Activated CD4-positive, alpha-beta T cell treated with anti-CD3 and anti-CD28 coated beads, Interleukin-2, amount 10 ng/mL, durations not matched to agents 7 days and 5 days (primary cell): ENCODE data around the gene TMEM119. TPM values are rescaled to one million over a fixed set of nuclear protein-coding genes. Genes with fewer than 3 reads are reported as not detected.

Experiments used
- CTCF ChIA-PET: fragments of 350-600 bp; sonication (Branson Sonifier 250); formaldehyde crosslinking; loops from one replicate; lab custom pipeline; 2021; ENCODE audit warnings: antibody characterized with exemption; lab: Charles Lee
- POLR2A ChIA-PET: fragments of 350-600 bp; sonication (Branson Sonifier 250); formaldehyde crosslinking; loops from one replicate; lab custom pipeline; 2021; ENCODE audit warnings: antibody characterized with exemption; lab: Charles Lee
- DNase-seq: peaks from one replicate; pipeline ENCODE4 v3.0.0-alpha.2; 2020
- H3K27ac Mint-ChIP-seq: one replicate; pipeline ENCODE4 v1.8.0; 2021; ENCODE audit warnings: mild to moderate bottlenecking, moderate library complexity, mixed read lengths
- H3K27me3 Mint-ChIP-seq: one replicate; pipeline ENCODE4 v1.8.0; 2021; ENCODE audit warnings: mixed read lengths
- H3K36me3 Mint-ChIP-seq: one replicate; pipeline ENCODE4 v1.8.0; 2021; ENCODE audit warnings: low read depth, mixed read lengths
- H3K4me1 Mint-ChIP-seq: one replicate; pipeline ENCODE4 v1.8.0; 2021; ENCODE audit warnings: mixed read lengths
- H3K4me3 Mint-ChIP-seq: one replicate; pipeline ENCODE4 v1.8.0; 2021; ENCODE audit warnings: mild to moderate bottlenecking, moderate library complexity, mixed read lengths
- H3K9me3 Mint-ChIP-seq: one replicate; pipeline ENCODE4 v1.8.0; 2021; ENCODE audit warnings: mixed read lengths
- total RNA-seq, 2 experiments: library from RNA; stranded (reverse); gene quantifications; one replicate each; pipeline ENCODE4 v1.2.3, GENCODE V29; 2021

Gene TMEM119
- total RNA-seq, 2 experiments from 2014 or later: 1.2 to 1.7 TPM

- Mint-ChIP-seq H3K4me3 (peak overlapping the region; percentile 98), H3K36me3 (peaks cover 60% of the 10 kb centered on the region), H3K9me3 (no peaks in the 10 kb centered on the region), H3K4me1 (peaks cover 52% of the 10 kb centered on the region), H3K27me3 (no peaks in the 10 kb centered on the region), H3K27ac (peak overlapping the region; percentile 100)
- DNase-seq: no peak
- CTCF ChIA-PET: interaction anchor here (0.6 to 9.8 kb wide), 6 partner anchors 11 to 935 kb away, joined by 3 to 115 read pairs (median 3); no protein-coding TSS in a partner anchor
- POLR2A ChIA-PET: no interaction called here
Observed at GRCh38 chr12:108630481-108631207, 32.8 kb upstream of the TMEM119 start.

- Mint-ChIP-seq H3K27me3 (no peaks in the 10 kb centered on the region), H3K4me3 (peak overlapping the region; percentile 98), H3K27ac (peak overlapping the region; percentile 100), H3K4me1 (peaks cover 52% of the 10 kb centered on the region), H3K9me3 (no peaks in the 10 kb centered on the region), H3K36me3 (peaks cover 67% of the 10 kb centered on the region)
- ChIA-PET POLR2A (interaction anchor here (0.6 kb wide), 1 partner anchor 101 kb away, joined by 3 read pairs; no protein-coding TSS in a partner anchor), CTCF (interaction anchor here (1.5 to 9.8 kb wide), 2 partner anchors 11 to 34 kb away, joined by 6 to 115 read pairs; no protein-coding TSS in a partner anchor)
- peak; percentile 61 for DNase-seq
Observed at GRCh38 chr12:108629824-108630476, 32.1 kb upstream of the TMEM119 start.

GRCh38 chr12:108629151-108629550 is 31.3 kb upstream of the TMEM119 start:
- ChIA-PET CTCF (interaction anchor here (9.8 kb wide), 1 partner anchor 10 kb away, joined by 115 read pairs; no protein-coding TSS in a partner anchor), POLR2A (no interaction called here)
- H3K9me3 Mint-ChIP-seq: no peaks in the 10 kb centered on the region
- H3K4me1 Mint-ChIP-seq: peaks cover 45% of the 10 kb centered on the region
- peak overlapping the region; percentile 100 for H3K27ac Mint-ChIP-seq
- peaks cover 72% of the 10 kb centered on the region for H3K36me3 Mint-ChIP-seq
- H3K4me3 Mint-ChIP-seq: peak overlapping the region; percentile 98
- no peaks in the 10 kb centered on the region for H3K27me3 Mint-ChIP-seq
- no peak for DNase-seq

GRCh38 chr12:108627134-108627920 is 29.4 kb upstream of the TMEM119 start:
- CTCF ChIA-PET: interaction anchor here (0.8 to 9.8 kb wide), 6 partner anchors 8 to 66 kb away, joined by 3 to 115 read pairs (median 3); partner anchors contain the start of genes ISCU and SART3
- H3K4me3 Mint-ChIP-seq: peak overlapping the region; percentile 39

GRCh38 chr12:108625228-108625627 is 27.3 kb upstream of the TMEM119 start:
- H3K36me3 Mint-ChIP-seq: peaks cover 79% of the 10 kb centered on the region
- POLR2A ChIA-PET: no interaction called here

More at GRCh38 chr12:108627134-108627920, 29.4 kb upstream of the TMEM119 start:
- Mint-ChIP-seq H3K9me3 (no peaks in the 10 kb centered on the region), H3K27me3 (no peaks in the 10 kb centered on the region), H3K27ac (peak overlapping the region; percentile 100), H3K4me1 (peaks cover 56% of the 10 kb centered on the region), H3K36me3 (peaks cover 79% of the 10 kb centered on the region)
- POLR2A ChIA-PET: no interaction called here
- no peak for DNase-seq

GRCh38 chr12:108623577-108623976 is 25.7 kb upstream of the TMEM119 start:
- DNase-seq: no peak
- Mint-ChIP-seq H3K27me3 (no peaks in the 10 kb centered on the region), H3K9me3 (no peaks in the 10 kb centered on the region), H3K27ac (no peak overlapping the region), H3K4me1 (peaks cover 68% of the 10 kb centered on the region), H3K36me3 (peaks cover 73% of the 10 kb centered on the region), H3K4me3 (no peak overlapping the region)
- ChIA-PET CTCF (no interaction called here), POLR2A (no interaction called here)

More at GRCh38 chr12:108625228-108625627, 27.3 kb upstream of the TMEM119 start:
- Mint-ChIP-seq H3K4me3 (no peak overlapping the region), H3K4me1 (peaks cover 59% of the 10 kb centered on the region), H3K27ac (peak overlapping the region; percentile 16), H3K27me3 (no peaks in the 10 kb centered on the region), H3K9me3 (no peaks in the 10 kb centered on the region)
- CTCF ChIA-PET: no interaction called here
- no peak for DNase-seq

GRCh38 chr12:108622921-108623514 is 25.1 kb upstream of the TMEM119 start:
- Mint-ChIP-seq H3K9me3 (no peaks in the 10 kb centered on the region), H3K4me3 (no peak overlapping the region), H3K27ac (peak overlapping the region; percentile 71), H3K36me3 (peaks cover 70% of the 10 kb centered on the region), H3K4me1 (peaks cover 68% of the 10 kb centered on the region), H3K27me3 (no peaks in the 10 kb centered on the region)
- no peak for DNase-seq
- ChIA-PET CTCF (interaction anchor here (1.6 to 7.9 kb wide), 2 partner anchors 8 to 41 kb away, joined by 4 to 115 read pairs; partner anchors contain the start of gene SELPLG), POLR2A (no interaction called here)

GRCh38 chr12:108622421-108622820 is 24.5 kb upstream of the TMEM119 start:
- H3K9me3 Mint-ChIP-seq: no peaks in the 10 kb centered on the region
- ChIA-PET CTCF (interaction anchor here (1.6 to 7.9 kb wide), 3 partner anchors 9 to 56 kb away, joined by 4 to 115 read pairs (median 105); partner anchors contain the start of genes ISCU, SART3 and SELPLG), POLR2A (no interaction called here)
- no peak overlapping the region for H3K4me3 Mint-ChIP-seq
- H3K4me1 Mint-ChIP-seq: peaks cover 70% of the 10 kb centered on the region
- peaks cover 70% of the 10 kb centered on the region for H3K36me3 Mint-ChIP-seq
- peak overlapping the region; percentile 71 for H3K27ac Mint-ChIP-seq
- no peaks in the 10 kb centered on the region for H3K27me3 Mint-ChIP-seq
- no peak for DNase-seq

- Mint-ChIP-seq H3K4me1 (peaks cover 78% of the 10 kb centered on the region), H3K9me3 (peaks cover 9% of the 10 kb centered on the region), H3K27ac (peak overlapping the region; percentile 54), H3K4me3 (no peak overlapping the region), H3K27me3 (no peaks in the 10 kb centered on the region), H3K36me3 (peaks cover 76% of the 10 kb centered on the region)
- CTCF ChIA-PET: interaction anchor here (1.6 to 7.9 kb wide), 3 partner anchors 10 to 55 kb away, joined by 6 to 115 read pairs (median 105); partner anchors contain the start of genes ISCU, SART3 and SELPLG
- POLR2A ChIA-PET: no interaction called here
- DNase-seq: no peak
Observed at GRCh38 chr12:108621161-108621560, 23.3 kb upstream of the TMEM119 start.

- POLR2A ChIA-PET: no interaction called here
- peaks cover 77% of the 10 kb centered on the region for H3K36me3 Mint-ChIP-seq
- no peak overlapping the region for H3K27ac Mint-ChIP-seq
- peaks cover 11% of the 10 kb centered on the region for H3K9me3 Mint-ChIP-seq
- H3K4me3 Mint-ChIP-seq: no peak overlapping the region
- DNase-seq: no peak
- H3K27me3 Mint-ChIP-seq: no peaks in the 10 kb centered on the region
- CTCF ChIA-PET: interaction anchor here (0.6 to 7.9 kb wide), 5 partner anchors 10 to 160 kb away, joined by 3 to 115 read pairs (median 6); partner anchors contain the start of genes ISCU, SART3 and SELPLG
- H3K4me1 Mint-ChIP-seq: peaks cover 77% of the 10 kb centered on the region
Observed at GRCh38 chr12:108620236-108620879, 22.5 kb upstream of the TMEM119 start.

- no peak overlapping the region for H3K4me3 Mint-ChIP-seq
- no peak for DNase-seq
- peaks cover 78% of the 10 kb centered on the region for H3K36me3 Mint-ChIP-seq
- H3K27me3 Mint-ChIP-seq: no peaks in the 10 kb centered on the region
- peaks cover 11% of the 10 kb centered on the region for H3K9me3 Mint-ChIP-seq
- H3K4me1 Mint-ChIP-seq: peaks cover 74% of the 10 kb centered on the region
- ChIA-PET POLR2A (interaction anchor here (0.7 kb wide), 1 partner anchor 100 kb away, joined by 3 read pairs; no protein-coding TSS in a partner anchor), CTCF (interaction anchor here (0.6 to 7.9 kb wide), 7 partner anchors 12 to 476 kb away, joined by 3 to 115 read pairs (median 9); partner anchors contain the start of genes ISCU, SART3 and SELPLG)
- H3K27ac Mint-ChIP-seq: peak overlapping the region; percentile 17
Observed at GRCh38 chr12:108619369-108620160, 21.7 kb upstream of the TMEM119 start.
